ENCODE results near the gene SLITRK4. TPM values are rescaled to one million over a fixed set of nuclear protein-coding genes. Genes with fewer than 3 reads are reported as not detected.

SLITRK4 gene
- total RNA-seq, 2 experiments from 2014 or later: not detected

DNA sequence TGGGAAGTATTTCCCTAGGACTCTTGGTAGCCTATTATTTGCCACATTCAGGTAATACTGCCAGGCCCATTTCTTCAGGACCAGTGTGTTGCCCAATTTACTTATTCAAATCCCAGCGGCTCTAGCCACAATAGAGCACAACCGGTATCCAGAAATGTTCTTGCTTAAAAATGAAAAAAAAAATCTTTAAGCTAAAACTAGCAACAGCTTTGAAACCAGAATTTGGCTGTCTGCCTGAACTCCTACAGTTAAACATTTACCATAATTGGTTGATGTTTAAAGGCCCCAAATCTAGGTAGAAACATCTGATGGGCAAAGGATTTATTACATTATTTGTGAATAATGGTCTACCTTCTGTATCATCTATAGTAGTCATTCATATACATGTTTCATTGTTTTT, 930 bp upstream of the SLITRK4 start:
- no peak overlapping the region for H3K4me3 ChIP-seq (ENCODE audit: low read depth, low read length, poor library complexity, severe bottlenecking)
- no peaks in the 10 kb centered on the region for H3K36me3 ChIP-seq (ENCODE audit: insufficient read depth, low read length)
- CTCF ChIA-PET (ENCODE audit: unreplicated experiment): no interaction called here
- no peaks in the 10 kb centered on the region for H3K4me1 ChIP-seq (ENCODE audit: insufficient read depth, low read length, poor library complexity, severe bottlenecking)
- no peaks in the 10 kb centered on the region for H3K9me3 ChIP-seq (ENCODE audit: low read length)
- no peaks in the 10 kb centered on the region for H3K9me2 ChIP-seq (ENCODE audit: insufficient read depth, low read length)
- DNase-seq (ENCODE audit: low spot score): no peak
- POLR2A ChIA-PET: no interaction called here
- intact Hi-C loops (cut with micrococcal nuclease; ENCODE audit: unreplicated experiment): no loop called here
- no peak overlapping the region for H2AFZ ChIP-seq (ENCODE audit: low read length)
- TF ChIP-seq, protein P1, sequence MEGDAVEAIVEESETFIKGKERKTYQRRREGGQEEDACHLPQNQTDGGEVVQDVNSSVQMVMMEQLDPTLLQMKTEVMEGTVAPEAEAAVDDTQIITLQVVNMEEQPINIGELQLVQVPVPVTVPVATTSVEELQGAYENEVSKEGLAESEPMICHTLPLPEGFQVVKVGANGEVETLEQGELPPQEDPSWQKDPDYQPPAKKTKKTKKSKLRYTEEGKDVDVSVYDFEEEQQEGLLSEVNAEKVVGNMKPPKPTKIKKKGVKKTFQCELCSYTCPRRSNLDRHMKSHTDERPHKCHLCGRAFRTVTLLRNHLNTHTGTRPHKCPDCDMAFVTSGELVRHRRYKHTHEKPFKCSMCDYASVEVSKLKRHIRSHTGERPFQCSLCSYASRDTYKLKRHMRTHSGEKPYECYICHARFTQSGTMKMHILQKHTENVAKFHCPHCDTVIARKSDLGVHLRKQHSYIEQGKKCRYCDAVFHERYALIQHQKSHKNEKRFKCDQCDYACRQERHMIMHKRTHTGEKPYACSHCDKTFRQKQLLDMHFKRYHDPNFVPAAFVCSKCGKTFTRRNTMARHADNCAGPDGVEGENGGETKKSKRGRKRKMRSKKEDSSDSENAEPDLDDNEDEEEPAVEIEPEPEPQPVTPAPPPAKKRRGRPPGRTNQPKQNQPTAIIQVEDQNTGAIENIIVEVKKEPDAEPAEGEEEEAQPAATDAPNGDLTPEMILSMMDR (conservative IDR thresholded peaks at IDR 0.05; ENCODE audit: low read length): no peak
- TF ChIP-seq EZH2phosphoT487 (IDR thresholded peaks at IDR 0.05; ENCODE audit: borderline replicate concordance, low read depth, low read length): no peak
- BruUV-seq (replicated peaks): no TSS peak
- H3K27ac ChIP-seq (ENCODE audit: low read depth, low read length, poor library complexity, severe bottlenecking): no peak overlapping the region
- H3K79me2 ChIP-seq (ENCODE audit: insufficient read depth, low read depth, low read length): no peaks in the 10 kb centered on the region
- no peak overlapping the region for H3K4me2 ChIP-seq (ENCODE audit: low read length)
- H4K20me1 ChIP-seq (ENCODE audit: insufficient read depth, low read length): no peaks in the 10 kb centered on the region

DNA sequence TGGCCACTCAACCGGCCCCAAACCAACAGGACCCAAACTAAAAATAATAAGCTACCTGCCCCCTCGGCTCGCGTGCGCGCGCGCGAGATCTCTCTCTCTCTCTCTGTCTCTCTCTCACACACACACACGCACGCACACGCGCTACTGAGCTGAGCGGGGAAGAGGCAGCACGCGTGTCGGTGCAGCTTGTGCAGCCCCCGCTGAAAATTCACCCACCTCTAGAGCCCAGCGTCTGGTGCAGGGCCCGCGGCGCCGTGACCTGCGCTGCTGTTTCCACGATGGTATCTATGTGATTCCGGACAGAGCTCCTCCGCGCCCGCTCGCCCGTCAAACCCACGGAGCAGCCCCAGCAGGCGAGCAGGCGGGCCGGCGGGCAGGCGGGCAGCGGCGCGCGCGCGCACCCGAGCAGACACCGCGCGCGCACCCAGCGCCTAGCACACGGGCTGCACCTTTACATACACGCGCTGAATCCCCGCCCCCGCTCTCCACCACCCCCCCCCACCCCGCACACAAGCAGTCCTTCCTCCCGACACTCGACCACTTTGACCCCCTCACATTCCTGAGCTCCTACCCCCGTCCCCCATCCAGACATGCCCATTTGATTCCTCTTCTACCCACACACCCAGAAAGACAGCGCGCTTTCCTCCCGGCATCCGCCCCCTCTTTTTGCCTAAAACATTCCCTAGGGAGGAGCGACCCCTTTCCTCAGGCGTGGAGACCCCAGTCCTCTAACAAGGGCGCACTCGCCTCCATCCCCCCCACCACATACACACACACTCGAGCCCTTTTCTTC, 1.0 kb downstream of the SLITRK4 start:
- no TSS peak for BruUV-seq (replicated peaks)
- DNase-seq (ENCODE audit: low spot score): no peak
- no peaks in the 10 kb centered on the region for H3K9me2 ChIP-seq (ENCODE audit: insufficient read depth, low read length)
- no peak overlapping the region for H3K4me2 ChIP-seq (ENCODE audit: low read length)
- H4K20me1 ChIP-seq (ENCODE audit: insufficient read depth, low read length): no peaks in the 10 kb centered on the region
- H3K36me3 ChIP-seq (ENCODE audit: insufficient read depth, low read length): no peaks in the 10 kb centered on the region
- intact Hi-C loops (cut with micrococcal nuclease; ENCODE audit: unreplicated experiment): no loop called here
- H2AFZ ChIP-seq (ENCODE audit: low read length): no peak overlapping the region
- no peak overlapping the region for H3K27ac ChIP-seq (ENCODE audit: low read depth, low read length, poor library complexity, severe bottlenecking)
- no peak overlapping the region for H3K4me3 ChIP-seq (ENCODE audit: low read depth, low read length, poor library complexity, severe bottlenecking)
- TF ChIP-seq, protein P1 (conservative IDR thresholded peaks at IDR 0.05; ENCODE audit: low read length): no peak
- TF ChIP-seq EZH2phosphoT487 (IDR thresholded peaks at IDR 0.05; ENCODE audit: borderline replicate concordance, low read depth, low read length): no peak
- no peaks in the 10 kb centered on the region for H3K79me2 ChIP-seq (ENCODE audit: insufficient read depth, low read depth, low read length)
- ChIA-PET POLR2A (no interaction called here), CTCF (ENCODE audit: unreplicated experiment) (no interaction called here)
- no peaks in the 10 kb centered on the region for H3K4me1 ChIP-seq (ENCODE audit: insufficient read depth, low read length, poor library complexity, severe bottlenecking)
- no peaks in the 10 kb centered on the region for H3K9me3 ChIP-seq (ENCODE audit: low read length)

DNA sequence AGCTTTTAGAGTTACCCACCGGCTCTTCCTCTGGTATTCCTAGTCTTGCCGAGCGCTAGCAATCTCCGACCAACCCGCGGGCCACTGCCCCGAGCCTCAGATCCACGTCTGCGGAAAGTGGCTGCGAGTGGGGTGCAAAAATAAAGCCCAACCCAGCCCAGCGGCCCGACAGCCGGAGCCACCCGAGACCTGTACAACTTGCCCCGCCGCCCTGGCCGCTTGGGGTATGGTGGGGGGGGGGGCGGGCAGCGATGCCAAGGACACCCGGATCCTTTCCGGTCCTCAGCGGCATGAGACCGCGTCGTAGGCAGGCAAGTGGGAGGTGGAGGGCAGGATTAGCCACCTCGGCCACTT, 1.6 kb downstream of the SLITRK4 start:
- ChIA-PET CTCF (ENCODE audit: unreplicated experiment) (no interaction called here), POLR2A (no interaction called here)
- Histone ChIP-seq H3K27ac (ENCODE audit: low read depth, low read length, poor library complexity, severe bottlenecking) (no peak overlapping the region), H3K36me3 (ENCODE audit: insufficient read depth, low read length) (no peaks in the 10 kb centered on the region), H4K20me1 (ENCODE audit: insufficient read depth, low read length) (no peaks in the 10 kb centered on the region), H2AFZ (ENCODE audit: low read length) (no peak overlapping the region), H3K9me3 (ENCODE audit: low read length) (no peaks in the 10 kb centered on the region), H3K9me2 (ENCODE audit: insufficient read depth, low read length) (no peaks in the 10 kb centered on the region), H3K4me3 (ENCODE audit: low read depth, low read length, poor library complexity, severe bottlenecking) (no peak overlapping the region), H3K79me2 (ENCODE audit: insufficient read depth, low read depth, low read length) (no peaks in the 10 kb centered on the region), H3K4me1 (ENCODE audit: insufficient read depth, low read length, poor library complexity, severe bottlenecking) (no peaks in the 10 kb centered on the region), H3K4me2 (ENCODE audit: low read length) (no peak overlapping the region)
- intact Hi-C loops (cut with micrococcal nuclease; ENCODE audit: unreplicated experiment): no loop called here
- no TSS peak for BruUV-seq (replicated peaks)
- DNase-seq (ENCODE audit: low spot score): no peak
- TF ChIP-seq EZH2phosphoT487 (IDR thresholded peaks at IDR 0.05; ENCODE audit: borderline replicate concordance, low read depth, low read length): no peak
- TF ChIP-seq, protein P1 (conservative IDR thresholded peaks at IDR 0.05; ENCODE audit: low read length): no peak

All from OCI-LY7 (cell line).